Neural cell (in vitro differentiated cells): ENCODE results near the gene SLAIN2. TPM values are rescaled to one million over a fixed set of nuclear protein-coding genes. Genes with fewer than 3 reads are reported as not detected.

Experiments
- H2AFZ ChIP-seq: fragments of 200-600, 300-800 bp; sonication (generic), shearing (Covaris generic); 2 replicates; pipeline ENCODE4 v1.6.0; 2014; ENCODE audit warnings: low read depth, mild to moderate bottlenecking, antibody characterized with exemption, low read length, moderate library complexity
- H3F3A ChIP-seq: fragments of 200-600 bp; shearing (Covaris generic); 2 replicates; pipeline ENCODE4 v1.6.1; 2016; ENCODE audit warnings: mild to moderate bottlenecking, moderate library complexity, mixed read lengths, antibody characterized with exemption, low read length; ENCODE audit not compliant: insufficient read depth, poor library complexity, severe bottlenecking
- H3K27ac ChIP-seq: fragments of 200-600, 300-800 bp; sonication (generic), shearing (Covaris generic); 2 replicates; pipeline ENCODE4 v1.5.1; 2014; ENCODE audit warnings: mild to moderate bottlenecking, low read length, moderate library complexity
- H3K27me3 ChIP-seq: fragments of 300-800, 200-600 bp; sonication (generic), shearing (Covaris generic); 2 replicates; pipeline ENCODE4 v1.6.0; 2014; ENCODE audit warnings: mild to moderate bottlenecking, low read depth, low read length, moderate library complexity; ENCODE audit not compliant: insufficient read depth
- H3K36me3 ChIP-seq: fragments of 300-800, 200-600 bp; sonication (generic), shearing (Covaris generic); 2 replicates; pipeline ENCODE4 v1.5.1; 2014; ENCODE audit warnings: mild to moderate bottlenecking, antibody characterized with exemption, low read length, moderate library complexity; ENCODE audit not compliant: insufficient read depth
- H3K4me2 ChIP-seq: fragments of 300-800, 200-600 bp; sonication (generic), shearing (Covaris generic); 2 replicates; pipeline ENCODE4 v1.6.0; 2014; ENCODE audit warnings: mild to moderate bottlenecking, low read length
- H3K4me3 ChIP-seq: fragments of 300-800, 200-600 bp; sonication (generic), shearing (Covaris generic); 2 replicates; pipeline ENCODE4 v1.5.1; 2014; ENCODE audit warnings: mild to moderate bottlenecking, low read length, moderate library complexity
- H3K79me2 ChIP-seq: fragments of 200-600 bp; shearing (Covaris generic); replicated peaks from 2 replicates; pipeline ENCODE4 v1.6.0; 2014; ENCODE audit warnings: mild to moderate bottlenecking, low read length, moderate library complexity; ENCODE audit not compliant: insufficient read depth
- H3K9ac ChIP-seq: fragments of 300-800, 200-600 bp; sonication (generic), shearing (Covaris generic); 2 replicates; pipeline ENCODE4 v1.6.1; 2016; ENCODE audit warnings: mild to moderate bottlenecking, low read length, mixed read lengths
- H3K9me2 ChIP-seq: fragments of 200-600 bp; shearing (Covaris generic); 2 replicates; pipeline ENCODE4 v1.6.1; 2016; ENCODE audit warnings: mild to moderate bottlenecking, low read length, mixed read lengths; ENCODE audit not compliant: insufficient read depth
- H3K9me3 ChIP-seq: fragments of 200-600, 300-800 bp; sonication (generic), shearing (Covaris generic); 2 replicates; pipeline ENCODE4 v1.6.1; 2016; ENCODE audit warnings: mild to moderate bottlenecking, mixed run types, low read length, moderate library complexity, mixed read lengths
- H4K20me1 ChIP-seq: fragments of 200-600 bp; shearing (Covaris generic); 2 replicates; pipeline ENCODE4 v1.6.1; 2016; ENCODE audit warnings: mild to moderate bottlenecking, mixed run types; ENCODE audit not compliant: insufficient read depth
- CTCF ChIP-seq: fragments of 450-650 bp; IDR thresholded peaks from 2 replicates; pipeline ENCODE4 v1.5.1; 2014; ENCODE audit warnings: antibody characterized with exemption, mild to moderate bottlenecking, moderate library complexity; ENCODE audit not compliant: poor library complexity, severe bottlenecking
- EP300 ChIP-seq: fragments of 450-650 bp; conservative IDR thresholded peaks from 2 replicates; pipeline ENCODE4 v1.6.1; 2014; ENCODE audit warnings: antibody characterized with exemption, mild to moderate bottlenecking, moderate library complexity; ENCODE audit not compliant: poor library complexity, severe bottlenecking
- EZH2 ChIP-seq: fragments of 200-600, 300-800 bp; shearing (Covaris generic), sonication (generic); IDR thresholded peaks from 2 replicates; pipeline ENCODE4 v1.6.1; 2014; ENCODE audit warnings: antibody characterized with exemption, low read length, borderline replicate concordance, mild to moderate bottlenecking; ENCODE audit not compliant: insufficient read depth, poor library complexity, severe bottlenecking
- MXI1 ChIP-seq: fragments of 450-650 bp; conservative IDR thresholded peaks from 2 replicates; pipeline ENCODE4 v1.6.1; 2014; ENCODE audit warnings: antibody characterized with exemption, mild to moderate bottlenecking; ENCODE audit not compliant: poor library complexity, severe bottlenecking
- POLR2AphosphoS5 ChIP-seq: IDR thresholded peaks from 2 replicates; pipeline ENCODE4 v1.6.1; 2012
- RAD21 ChIP-seq: fragments of 450-650 bp; conservative IDR thresholded peaks from 2 replicates; pipeline ENCODE4 v1.6.1; 2014; ENCODE audit warnings: antibody characterized with exemption, mild to moderate bottlenecking, moderate library complexity
- REST ChIP-seq: IDR thresholded peaks from 2 replicates; pipeline ENCODE4 v1.6.1; 2012; ENCODE audit warnings: borderline replicate concordance
- SMC3 ChIP-seq: fragments of 450-650 bp; conservative IDR thresholded peaks from 2 replicates; pipeline ENCODE4 v1.6.1; 2014; ENCODE audit warnings: antibody characterized with exemption, mild to moderate bottlenecking, moderate library complexity; ENCODE audit not compliant: poor library complexity
- TAF1 ChIP-seq: IDR thresholded peaks from 2 replicates; pipeline ENCODE4 v1.6.1; 2012; ENCODE audit warnings: low read depth
- polyA plus RNA-seq: library from polyadenylated mRNA; depleted of rRNA; stranded (reverse); fragments of >200 nt; gene quantifications from 2 replicates; pipeline ENCODE4 v1.2.3, GENCODE V29; 2014

SLAIN2 gene
- polyA plus RNA-seq, 1 donor from 2014 or later, result 43.2 TPM

GRCh38 chr4:48329976-48330375 is 11.4 kb upstream of the SLAIN2 start:
- Histone ChIP-seq H2AFZ (no peak overlapping the region), H3F3A (no peaks in the 10 kb centered on the region), H3K27me3 (no peaks in the 10 kb centered on the region), H3K36me3 (no peaks in the 10 kb centered on the region), H3K9me2 (no peaks in the 10 kb centered on the region), H3K79me2 (no peaks in the 10 kb centered on the region), H4K20me1 (no peaks in the 10 kb centered on the region), H3K9me3 (no peaks in the 10 kb centered on the region), H3K4me2 (no peak overlapping the region), H3K27ac (no peak overlapping the region), H3K9ac (no peak overlapping the region), H3K4me3 (no peak overlapping the region)
- TF ChIP-seq EZH2 (no peak), EP300 (no peak), TAF1 (no peak)

- Histone ChIP-seq H3K36me3 (no peaks in the 10 kb centered on the region), H3F3A (no peaks in the 10 kb centered on the region), H3K4me2 (no peak overlapping the region), H3K4me3 (no peak overlapping the region), H4K20me1 (no peaks in the 10 kb centered on the region), H3K27me3 (no peaks in the 10 kb centered on the region), H3K27ac (no peak overlapping the region), H3K9me3 (no peaks in the 10 kb centered on the region), H3K9me2 (no peaks in the 10 kb centered on the region), H3K79me2 (no peaks in the 10 kb centered on the region), H3K9ac (no peak overlapping the region), H2AFZ (no peak overlapping the region)
- TF ChIP-seq TAF1 (no peak), SMC3 (no peak), MXI1 (no peak), POLR2AphosphoS5 (no peak), RAD21 (no peak), CTCF (no peak), EP300 (no peak), EZH2 (no peak), REST (no peak)
These were observed 9.6 kb upstream of the SLAIN2 start for GRCh38 chr4:48331577-48332330.
